GM19023 (cell line): ENCODE data around the gene CAB39L.
A peak's percentile ranks its signal among the peaks of the same experiment; 100 is the strongest.

Source experiments
- ATAC-seq: cut with Tn5 transposase; IDR thresholded peaks from one replicate; pipeline ENCODE4 v1.9.1; 2021; ENCODE audit warnings: mild to moderate bottlenecking, moderate library complexity; ENCODE audit not compliant: unreplicated experiment

CAB39L gene

DNA sequence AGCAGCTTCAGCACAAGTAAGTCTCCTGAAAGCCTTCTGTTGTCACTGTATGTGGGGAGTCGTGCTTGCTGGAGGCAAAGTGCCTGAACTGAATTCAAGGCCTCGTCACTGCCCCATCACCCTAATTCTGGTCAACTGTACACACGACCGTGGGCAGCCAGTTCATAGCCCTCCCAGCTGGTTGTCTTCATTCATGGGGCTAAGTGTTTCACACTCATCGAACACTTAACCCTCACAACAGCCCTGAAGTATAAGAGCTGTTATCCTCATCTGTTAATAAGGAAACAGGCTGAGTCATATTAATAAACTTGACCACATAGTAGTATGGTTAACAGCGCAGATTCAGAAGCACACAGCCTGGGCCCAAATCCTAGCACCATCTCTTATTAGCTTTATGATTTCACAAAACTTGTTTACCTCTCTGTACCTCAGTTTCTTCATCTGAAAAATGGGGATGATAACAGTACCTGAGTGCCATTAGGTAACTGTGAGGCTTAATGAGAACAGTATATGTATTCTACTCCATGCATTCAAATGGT lies 129.5 kb downstream of the CAB39L start:
- no peak for ATAC-seq

DNA sequence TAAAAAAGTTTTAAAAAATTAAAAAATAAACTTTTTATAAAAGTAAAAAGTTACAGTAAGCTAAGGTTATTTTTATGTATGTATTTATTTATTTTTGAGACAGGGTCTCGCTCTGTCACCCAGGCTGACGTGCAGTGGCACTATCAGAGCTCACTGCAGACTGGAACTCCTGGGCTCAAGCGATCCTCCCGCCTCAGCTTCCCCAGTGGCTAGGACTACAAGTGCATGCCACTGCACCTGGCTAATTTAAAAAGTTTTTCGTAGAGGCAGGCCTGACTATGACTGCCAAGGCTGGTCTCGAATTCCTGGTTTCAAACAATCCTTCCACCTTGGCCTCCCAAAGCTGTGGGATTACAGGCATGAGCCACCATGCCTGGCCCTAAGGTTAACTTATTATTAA lies 132.0 kb downstream of the CAB39L start:
- no peak for ATAC-seq

DNA sequence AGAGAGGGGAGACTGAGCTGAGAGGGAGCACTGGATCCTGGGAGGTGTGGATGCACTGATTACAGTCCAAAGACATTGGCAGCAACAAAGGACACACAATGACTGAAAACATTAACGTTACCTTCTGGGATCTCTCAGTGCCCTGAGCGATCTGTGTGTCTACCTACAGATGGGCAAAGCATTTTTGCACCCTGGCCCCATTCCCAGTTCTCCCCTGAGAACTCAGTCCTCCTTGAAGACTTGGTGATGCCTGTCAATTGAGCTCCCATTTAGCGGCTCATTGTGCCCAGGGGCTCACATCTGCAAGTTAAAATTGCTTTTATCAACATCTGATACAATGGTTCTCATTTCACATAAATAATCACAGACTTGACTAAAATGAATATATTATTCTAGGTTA lies 133.6 kb downstream of the CAB39L start:
- ATAC-seq, result no peak

DNA sequence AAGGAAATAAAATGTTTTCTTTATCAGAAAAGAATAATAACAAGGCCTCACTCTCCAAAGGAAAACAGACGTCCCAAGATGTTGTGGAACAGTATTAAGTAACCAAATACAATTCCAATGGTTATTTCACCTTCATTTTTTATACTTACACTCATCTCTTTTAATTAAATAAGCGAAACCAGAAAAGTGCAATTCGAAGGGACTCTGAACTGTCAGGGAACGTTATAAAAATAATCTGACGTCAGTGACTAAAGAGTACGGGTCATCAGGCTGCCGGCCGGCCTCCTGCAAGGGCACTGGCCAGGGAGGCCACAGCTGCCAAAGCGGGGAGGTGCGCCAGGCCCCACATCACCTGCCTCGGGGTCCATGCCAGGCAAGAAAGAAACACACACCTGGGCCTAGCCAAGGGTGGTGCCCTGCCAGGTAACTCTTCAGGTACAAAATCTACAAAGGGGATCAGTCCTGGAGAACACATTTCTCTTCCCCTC lies 134.9 kb downstream of the CAB39L start:
- no peak for ATAC-seq

DNA sequence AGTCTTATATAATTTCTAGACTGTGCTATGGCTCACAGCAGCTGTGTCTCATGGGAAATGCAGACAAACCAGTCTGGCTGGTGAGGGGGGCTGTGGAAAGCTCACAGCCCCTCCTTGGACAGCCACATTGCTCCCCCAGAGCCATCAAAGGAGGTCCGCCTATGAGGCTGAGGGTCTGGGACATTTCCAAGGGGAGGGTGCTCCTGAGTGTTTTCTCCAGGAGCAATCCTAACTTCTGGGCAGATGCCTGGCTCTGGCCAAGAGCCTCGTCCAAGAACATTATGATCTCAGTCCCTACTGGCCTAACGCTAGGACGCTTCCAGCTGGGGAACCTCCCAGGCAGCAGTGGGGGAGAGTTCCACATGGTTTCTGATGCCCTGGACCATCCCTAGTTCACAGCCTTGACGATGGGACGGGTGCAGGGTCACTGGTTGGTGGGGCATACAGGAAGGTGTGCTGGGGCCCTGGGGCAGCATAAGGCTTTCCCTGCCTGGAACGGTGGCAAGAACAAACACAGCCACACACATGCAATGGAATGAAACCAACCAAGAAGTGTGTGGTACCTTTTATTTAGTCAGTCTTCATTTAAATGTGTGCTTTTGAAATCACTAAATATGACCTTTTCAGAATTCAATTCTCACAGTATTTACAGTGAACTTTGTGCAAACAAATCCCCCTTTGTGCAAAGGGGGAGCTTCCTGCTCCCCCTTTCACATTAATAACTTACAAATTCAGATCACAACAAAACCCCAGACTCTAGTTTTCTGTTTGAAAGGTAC lies 135.6 kb downstream of the CAB39L start:
- no peak for ATAC-seq

DNA sequence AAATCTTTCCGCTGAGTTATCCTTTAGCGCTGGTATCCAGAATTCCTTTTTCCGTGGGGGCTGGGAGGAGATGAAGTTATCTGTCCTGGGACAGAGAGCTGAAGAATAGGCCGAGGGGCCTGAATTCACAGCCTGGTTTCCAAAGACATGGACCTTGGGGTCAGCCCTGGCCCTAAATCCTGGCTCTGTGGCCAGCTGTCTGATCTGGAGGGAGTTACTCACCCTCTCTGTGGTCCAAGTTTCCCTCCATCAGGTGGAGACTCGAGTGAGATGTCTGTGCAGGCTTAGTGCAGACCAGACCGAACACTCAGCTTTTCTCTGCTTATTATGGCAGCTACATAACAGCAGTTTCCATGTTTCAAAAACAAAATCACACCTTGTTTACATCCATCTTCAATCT lies 136.5 kb downstream of the CAB39L start:
- ATAC-seq, result no peak

DNA sequence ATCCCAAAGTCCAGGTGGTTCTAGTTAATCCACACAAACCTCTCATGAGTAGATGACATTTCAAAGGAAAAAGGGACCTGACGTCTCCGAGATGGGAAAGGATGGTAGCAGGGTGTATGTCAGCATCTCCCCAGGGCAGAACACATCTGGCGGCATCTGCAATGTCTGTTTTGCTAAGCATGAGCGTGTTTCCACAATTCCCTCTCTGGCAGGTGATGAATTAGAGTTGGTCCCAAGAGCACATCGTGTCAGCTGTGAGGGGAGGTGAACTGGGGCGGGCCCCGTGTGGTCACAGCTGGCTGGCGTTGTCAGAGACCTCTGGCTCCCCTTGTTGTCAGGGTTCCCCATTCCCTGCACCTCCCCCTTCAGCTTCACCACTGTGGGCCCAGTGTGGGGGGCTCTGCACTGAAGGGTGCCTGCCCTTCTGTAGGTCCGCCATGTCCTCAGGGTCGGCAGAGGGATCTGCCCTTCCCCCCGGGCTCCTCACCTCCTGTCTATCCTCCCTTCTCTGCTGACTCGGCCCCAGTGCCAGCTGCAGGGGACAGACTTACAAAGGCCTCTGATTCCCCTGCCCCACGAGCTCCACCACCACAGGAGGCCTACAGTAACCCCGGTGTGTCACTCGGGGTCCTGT lies 138.0 kb downstream of the CAB39L start:
- ATAC-seq, result no peak

DNA sequence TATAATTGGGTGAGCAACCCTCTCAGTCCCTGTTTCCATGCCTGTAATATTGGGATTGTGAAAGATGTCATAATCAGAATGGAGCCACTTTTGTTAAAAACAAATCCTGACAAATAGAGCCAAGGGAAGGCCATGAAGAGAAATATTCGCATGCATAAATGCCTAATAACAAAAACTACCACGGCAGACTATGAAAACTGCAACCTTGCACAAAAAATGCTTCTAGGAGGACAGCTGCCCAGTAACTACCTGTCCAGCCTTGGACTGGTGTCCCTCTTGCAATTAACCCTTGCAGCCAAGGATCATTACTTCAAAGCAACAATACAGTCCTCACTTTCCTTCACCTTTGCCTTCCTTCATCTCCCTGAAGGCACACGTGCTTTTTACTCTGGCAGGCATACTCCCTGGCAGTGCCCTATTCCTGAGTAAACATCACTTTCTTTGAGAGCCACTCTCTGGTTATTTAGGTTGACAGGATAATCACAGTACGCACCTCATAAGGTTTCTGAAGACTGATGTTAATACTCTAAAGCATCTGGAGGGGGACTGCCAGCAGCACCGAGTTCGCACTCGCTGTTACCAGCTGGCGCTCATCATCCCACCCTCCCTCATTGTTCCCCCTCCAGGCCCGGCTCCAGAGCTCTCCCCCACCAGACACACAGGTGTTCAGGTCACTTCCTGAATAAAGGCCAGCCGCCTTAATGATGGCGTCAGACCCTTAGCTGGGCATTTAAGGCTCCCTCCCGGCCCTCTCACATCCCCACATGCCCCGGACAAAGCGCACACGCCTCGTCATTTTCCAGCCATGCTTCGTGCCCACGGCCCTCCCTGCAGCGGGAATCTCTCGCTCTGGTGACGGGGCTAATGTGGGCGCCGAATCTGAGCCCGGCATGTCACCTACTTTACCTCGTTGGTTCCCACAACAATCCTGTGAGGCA lies 138.8 kb downstream of the CAB39L start:
- no peak for ATAC-seq

DNA sequence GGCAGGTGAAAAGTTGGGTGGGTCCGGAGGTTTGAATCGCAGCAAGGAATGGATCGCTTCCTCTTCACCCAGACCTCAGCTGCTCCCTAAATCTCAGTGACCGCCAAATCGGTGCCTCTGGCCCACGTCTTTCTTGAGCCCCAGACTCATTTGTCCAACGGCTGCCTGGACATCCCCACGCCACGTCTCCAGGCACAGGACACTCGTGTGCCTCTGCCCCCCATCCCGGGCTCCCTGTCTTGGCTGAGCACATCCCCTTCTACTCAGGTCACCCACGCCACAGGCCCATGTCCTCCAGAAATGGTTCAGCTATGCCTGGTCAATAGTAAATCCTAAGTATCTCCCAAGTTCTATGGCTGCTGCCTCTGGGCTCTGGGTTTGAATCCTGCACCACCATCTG lies 139.5 kb downstream of the CAB39L start:
- ATAC-seq, result no peak

DNA sequence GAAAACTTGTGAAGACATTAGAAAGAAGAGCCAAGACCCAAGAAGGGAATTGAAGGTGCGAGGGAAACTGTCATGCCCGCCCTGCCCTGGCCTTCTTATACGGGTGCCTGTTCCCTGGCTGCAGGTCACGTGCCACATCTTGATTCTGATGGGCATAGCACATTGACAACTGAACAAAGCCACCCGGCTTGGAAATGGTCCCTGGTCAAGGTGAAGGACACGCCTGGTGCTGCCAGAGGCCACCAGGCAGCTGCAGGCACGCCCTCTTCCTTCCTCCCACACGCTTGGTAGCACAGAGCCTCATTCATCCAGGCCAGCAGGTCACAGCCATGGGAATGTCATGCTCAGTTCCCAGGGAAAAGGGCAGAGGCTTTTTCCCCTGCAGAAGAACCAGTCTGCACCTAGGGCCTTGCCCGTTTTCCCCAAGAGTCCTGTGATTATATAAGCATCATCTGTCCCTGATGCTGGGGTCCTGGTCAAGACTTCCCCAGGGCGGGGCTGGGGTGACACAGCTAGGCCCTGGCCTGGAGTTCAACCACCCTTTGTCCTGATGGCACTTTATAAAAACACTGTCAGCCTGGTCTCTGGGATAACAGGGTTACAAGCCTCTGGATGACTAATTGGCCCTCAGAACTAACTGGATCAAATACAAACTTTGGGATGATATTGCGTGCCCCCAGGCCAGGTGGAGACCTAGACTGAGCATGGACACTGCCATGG lies 140.2 kb downstream of the CAB39L start:
- no peak for ATAC-seq

DNA sequence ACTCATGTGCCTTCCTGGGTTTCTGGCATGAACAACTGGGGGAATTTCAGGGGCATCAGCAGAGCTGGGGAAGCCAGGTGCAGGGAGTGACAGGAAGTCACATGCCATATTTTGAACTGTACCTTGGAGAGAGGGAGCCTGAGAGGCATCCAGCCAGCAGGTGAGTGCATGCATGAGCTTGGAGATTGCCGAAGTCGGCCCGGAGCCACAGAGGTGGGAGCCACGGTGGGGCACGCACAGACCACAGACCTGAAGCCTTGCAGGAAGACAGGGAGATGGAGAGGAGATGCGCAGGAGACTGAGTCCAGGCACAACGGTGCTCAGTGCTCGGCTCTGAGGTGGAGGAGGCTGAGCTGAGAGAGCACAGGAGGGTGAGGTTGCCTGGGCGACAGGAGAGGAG lies 141.0 kb downstream of the CAB39L start:
- no peak for ATAC-seq

DNA sequence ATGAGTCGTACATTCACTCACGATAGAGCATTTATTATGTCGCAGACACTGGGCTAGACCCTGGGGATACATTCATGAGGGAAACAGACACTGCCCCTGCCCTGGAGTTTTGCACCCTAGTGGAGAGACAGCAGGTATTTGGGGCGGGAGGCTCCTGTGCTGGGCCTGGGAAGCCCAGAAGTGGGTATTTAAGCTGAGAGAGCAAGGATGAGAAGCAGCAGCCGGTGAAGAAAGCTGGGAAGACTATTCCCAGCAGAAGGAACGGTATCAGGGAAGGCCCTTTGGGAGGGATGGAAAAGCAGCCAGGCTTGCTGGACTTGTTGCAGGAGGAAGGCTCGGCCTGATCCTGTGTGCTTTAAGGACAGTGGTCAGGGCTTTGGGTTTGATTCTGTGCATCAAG lies 141.6 kb downstream of the CAB39L start:
- ATAC-seq, result no peak

DNA sequence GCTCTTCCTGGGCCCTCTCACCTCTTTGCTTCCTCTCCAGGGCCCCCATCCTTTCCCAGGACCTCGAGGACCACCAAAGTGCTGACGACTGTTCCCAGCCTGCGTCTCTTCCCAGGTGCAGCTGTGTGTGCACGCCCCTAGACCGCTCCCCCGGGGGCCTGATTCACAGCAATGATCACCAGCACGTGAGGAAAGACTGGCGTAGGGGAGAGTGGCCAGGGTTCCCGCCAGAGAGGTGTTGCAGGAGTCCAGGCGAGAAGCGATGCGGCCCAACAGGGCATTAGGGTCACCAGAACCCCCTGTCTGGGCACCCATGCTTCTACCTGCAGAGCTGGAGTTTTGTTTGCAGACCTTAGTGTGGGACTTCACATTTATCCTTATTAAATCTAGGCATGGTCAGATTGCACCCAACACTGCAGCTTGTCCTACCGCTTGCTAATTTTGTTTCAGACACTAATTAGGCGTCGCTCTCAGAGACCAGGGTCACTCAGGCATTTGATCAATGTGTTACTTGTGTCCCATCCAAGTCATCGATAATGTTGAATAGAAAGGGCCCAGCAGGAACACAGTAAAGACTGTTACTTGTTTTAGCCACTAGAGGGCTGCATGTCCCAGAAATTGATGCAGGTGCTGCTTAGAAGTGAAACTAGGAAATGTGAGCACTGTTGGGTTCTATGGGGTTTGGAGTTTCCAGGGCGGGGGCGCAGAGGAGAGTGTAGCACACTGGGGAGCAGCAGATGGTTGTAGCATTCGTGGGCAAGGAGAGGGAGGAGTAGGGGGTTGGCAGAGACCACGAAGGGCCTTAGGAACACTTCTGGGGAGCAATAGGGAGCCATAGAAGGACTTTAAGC lies 142.9 kb downstream of the CAB39L start:
- peak; percentile 88 for ATAC-seq

DNA sequence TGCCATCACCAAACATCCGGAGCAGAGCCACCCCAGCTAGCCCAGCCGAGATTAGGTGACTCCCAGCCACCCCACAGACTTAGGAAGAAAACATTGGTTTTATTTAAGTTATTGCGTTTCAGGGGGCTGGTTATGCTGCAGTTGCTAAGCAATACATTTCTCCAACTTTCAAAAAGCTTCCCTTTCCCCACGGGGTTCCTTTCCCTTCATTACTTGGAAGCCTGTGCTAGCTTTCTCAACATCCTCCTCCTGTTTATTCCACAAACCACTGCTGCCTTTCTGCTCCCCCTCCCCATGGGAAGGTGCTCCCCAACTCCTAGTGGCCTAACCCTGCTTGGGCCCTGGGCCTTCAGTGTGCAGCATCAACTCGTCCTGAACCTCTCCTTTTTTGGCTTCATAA lies 143.6 kb downstream of the CAB39L start:
- ATAC-seq, result no peak

DNA sequence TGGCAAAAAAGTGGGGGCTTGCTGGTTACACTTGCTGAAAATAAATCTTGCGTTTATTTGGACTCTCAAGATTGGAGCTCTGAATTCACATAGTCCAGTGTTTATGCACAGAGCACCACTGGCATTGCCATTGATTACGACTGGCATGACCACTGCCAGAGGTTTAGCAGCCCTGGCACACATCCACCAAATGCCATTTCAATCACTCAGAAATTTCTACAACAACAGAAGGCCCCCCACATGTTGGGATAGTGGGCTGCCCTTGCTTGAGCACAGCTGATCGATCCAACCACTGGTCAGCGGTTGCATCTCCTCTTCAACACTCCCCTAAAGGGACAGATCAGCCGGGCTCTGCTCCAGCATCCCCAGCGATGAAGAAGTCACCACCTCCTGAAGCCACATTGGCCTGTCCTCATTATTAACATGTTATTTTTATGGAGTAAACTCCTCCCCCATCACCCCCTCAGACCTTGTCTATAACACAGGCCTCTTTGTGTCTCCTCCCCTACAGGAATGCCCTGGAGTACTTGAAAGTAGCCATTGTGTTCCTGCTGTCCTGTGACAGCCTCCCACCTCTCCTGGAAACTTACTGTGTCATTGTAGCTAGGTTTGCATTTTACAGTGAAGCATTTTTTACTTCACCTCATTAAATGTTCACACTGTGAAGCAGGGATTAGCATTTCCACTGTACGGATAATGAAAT lies 144.8 kb downstream of the CAB39L start:
- no peak for ATAC-seq

DNA sequence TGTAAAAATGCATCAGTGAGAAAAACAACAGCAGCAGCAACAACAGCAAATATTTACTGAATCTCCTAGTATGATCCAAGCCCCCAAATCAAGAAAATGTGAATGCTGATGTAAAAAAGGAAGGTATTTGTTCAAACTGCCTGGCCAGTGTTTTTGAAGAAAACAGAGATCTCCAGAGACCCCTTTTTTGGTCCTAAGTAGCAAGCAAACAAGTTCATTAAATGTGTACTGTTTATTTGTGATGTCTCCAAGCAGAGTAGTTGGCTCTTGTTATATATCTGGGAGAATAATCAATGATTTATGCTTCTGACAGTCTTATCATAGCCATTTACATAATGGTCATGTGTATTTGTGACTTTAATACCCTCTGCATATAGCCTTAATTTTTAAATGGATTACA lies 145.4 kb downstream of the CAB39L start:
- no peak for ATAC-seq

DNA sequence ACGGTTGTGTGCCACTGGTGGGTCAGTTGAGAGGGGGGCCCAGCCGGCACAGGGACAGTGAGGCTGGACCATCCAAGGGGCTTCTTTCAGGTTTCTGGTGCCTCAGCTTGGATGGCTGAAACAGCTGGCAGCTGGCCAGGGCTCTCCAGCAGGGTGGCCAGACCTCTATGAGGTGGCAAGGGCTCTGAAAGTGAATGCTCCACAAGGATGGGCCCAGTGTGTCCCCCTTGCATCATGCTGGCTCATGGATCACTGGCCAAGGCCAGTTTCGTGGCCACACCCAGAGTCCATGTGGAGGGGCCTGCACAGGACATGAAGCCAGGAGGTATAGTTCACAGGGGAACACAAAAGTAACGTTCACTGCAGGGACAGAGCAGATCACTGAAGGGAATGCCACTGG lies 146.5 kb downstream of the CAB39L start:
- ATAC-seq, result no peak

DNA sequence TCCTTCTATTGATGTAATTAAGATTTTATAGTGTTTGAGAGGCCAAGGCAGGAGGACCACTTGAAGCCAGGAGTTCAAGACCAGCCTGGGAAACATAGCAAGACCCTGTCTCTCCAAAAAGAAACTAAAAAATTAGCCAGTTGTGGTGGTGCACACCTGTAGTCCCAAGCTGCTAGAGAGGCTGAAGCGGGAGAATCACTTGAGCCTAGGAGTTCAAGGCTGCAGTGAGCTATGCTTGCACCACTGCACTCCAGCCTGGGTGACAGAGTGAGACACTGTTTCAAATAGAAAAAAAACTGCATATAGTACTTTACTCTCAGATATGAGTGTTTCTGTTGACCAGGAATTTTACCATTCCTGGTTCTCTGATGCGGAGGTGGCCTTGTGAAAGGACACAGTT lies 147.2 kb downstream of the CAB39L start:
- no peak for ATAC-seq

DNA sequence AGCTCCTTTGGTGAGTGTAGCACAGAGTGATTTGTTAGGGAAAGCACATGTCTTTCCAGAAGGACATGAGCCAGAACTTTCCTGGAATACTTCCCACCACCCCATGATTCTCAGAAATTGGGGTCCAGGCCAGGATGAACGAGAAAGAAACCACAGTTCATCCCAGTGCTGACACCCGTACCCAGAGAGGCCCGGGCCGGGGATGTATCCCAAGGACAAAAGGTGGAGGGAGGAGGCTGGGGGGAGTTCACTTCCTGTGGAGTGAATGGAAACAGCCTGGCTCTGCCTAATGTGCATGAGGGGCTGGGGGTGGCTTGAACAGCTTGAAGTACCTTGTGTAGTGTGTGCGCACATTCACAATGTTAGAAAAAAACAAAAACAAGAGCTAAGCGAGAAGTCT lies 148.6 kb downstream of the CAB39L start:
- ATAC-seq, result no peak
